GM12872 (cell line): ENCODE data around the gene NPC2.

Experiments
- CTCF ChIP-seq: IDR thresholded peaks from 3 replicates; pipeline ENCODE4 v1.5.1; 2011; ENCODE audit warnings: low read depth, mild to moderate bottlenecking, low read length, moderate library complexity; ENCODE audit not compliant: insufficient read depth

Gene NPC2

GRCh38 chr14:74509587-74510222, 16.6 kb upstream of the NPC2 start:
- no peak for TF ChIP-seq CTCF

- no peak for TF ChIP-seq CTCF
These were observed 15.8 kb upstream of the NPC2 start for GRCh38 chr14:74508844-74509428.

- peak; percentile 28; the same call in 1 of the 3 replicates for TF ChIP-seq CTCF
These were observed 15.2 kb upstream of the NPC2 start for GRCh38 chr14:74508292-74508731.

GRCh38 chr14:74507840-74508239, 14.7 kb upstream of the NPC2 start:
- no peak for TF ChIP-seq CTCF

- no peak for TF ChIP-seq CTCF
These were observed 14.0 kb upstream of the NPC2 start for GRCh38 chr14:74507085-74507484.

- TF ChIP-seq CTCF = 0 out of 3 replicates have a peak, but pooled peaks have one; percentile 3
These were observed 13.3 kb upstream of the NPC2 start for GRCh38 chr14:74506411-74506851.

- TF ChIP-seq CTCF = no peak
These were observed 12.7 kb upstream of the NPC2 start for GRCh38 chr14:74505831-74506230.
